ENCODE results near the gene IL1RAP.
"Not testable (repeated sequence)": the region's sequence is repeated elsewhere in the genome, so short reads cannot be mapped to it uniquely, and the experiment has no call there.

The IL1RAP gene

GRCh38 chr3:190514413-190515153 lies 698 bp downstream of the IL1RAP start:
- DNase-seq = peak; percentile 45

- no peak for DNase-seq
Observed at GRCh38 chr3:190516416-190516815, 2.5 kb downstream of the IL1RAP start.

- DNase-seq = peak; percentile 58
Observed at GRCh38 chr3:190517687-190518086, 3.8 kb downstream of the IL1RAP start.

- not testable (repeated sequence) for DNase-seq
Observed at GRCh38 chr3:190518531-190518930, 4.6 kb downstream of the IL1RAP start.

- no peak for DNase-seq
Observed at GRCh38 chr3:190519886-190520285, 6.0 kb downstream of the IL1RAP start.

- DNase-seq = no peak
Observed at GRCh38 chr3:190521998-190522397, 8.1 kb downstream of the IL1RAP start.

GRCh38 chr3:190522621-190523222 lies 8.8 kb downstream of the IL1RAP start:
- DNase-seq = no peak

GRCh38 chr3:190524942-190525341 lies 11.1 kb downstream of the IL1RAP start:
- DNase-seq = no peak

GRCh38 chr3:190525634-190526033 lies 11.7 kb downstream of the IL1RAP start:
- DNase-seq = no peak

GRCh38 chr3:190526787-190527762 lies 13.2 kb downstream of the IL1RAP start:
- DNase-seq = no peak

GRCh38 chr3:190528706-190529105 lies 14.8 kb downstream of the IL1RAP start:
- DNase-seq = peak; percentile 58

GRCh38 chr3:190531406-190531805 lies 17.5 kb downstream of the IL1RAP start:
- peak; percentile 50 for DNase-seq

- no peak for DNase-seq
Observed at GRCh38 chr3:190532731-190533203, 18.9 kb downstream of the IL1RAP start.

- DNase-seq = peak; percentile 99
Observed at GRCh38 chr3:190533511-190534281, 19.8 kb downstream of the IL1RAP start.

GRCh38 chr3:190534386-190534785 lies 20.5 kb downstream of the IL1RAP start:
- DNase-seq = no peak

- no peak for DNase-seq
Observed at GRCh38 chr3:190534986-190535385, 21.1 kb downstream of the IL1RAP start.

- DNase-seq = no peak
Observed at GRCh38 chr3:190537146-190537545, 23.3 kb downstream of the IL1RAP start.

- DNase-seq = no peak
Observed at GRCh38 chr3:190538288-190538687, 24.4 kb downstream of the IL1RAP start.

GRCh38 chr3:190539526-190539925 lies 25.6 kb downstream of the IL1RAP start:
- DNase-seq = no peak

- no peak for DNase-seq
Observed at GRCh38 chr3:190541008-190541407, 27.1 kb downstream of the IL1RAP start.

- no peak for DNase-seq
Observed at GRCh38 chr3:190541560-190541959, 27.7 kb downstream of the IL1RAP start.

GRCh38 chr3:190542846-190543245 lies 29.0 kb downstream of the IL1RAP start:
- DNase-seq = no peak
